OCI-LY1 (cell line): ENCODE measurements around the gene PTPRZ1.

ENCODE experiments used
- H2AFZ ChIP-seq: fragments of 200-600 bp; sonication (generic), shearing (Covaris generic); 2 replicates; pipeline ENCODE4 v1.6.0; 2014; ENCODE audit warnings: antibody characterized with exemption, mild to moderate bottlenecking, low read length
- H3F3A ChIP-seq: fragments of 200-600 bp; sonication (generic), shearing (Covaris generic); 2 replicates; pipeline ENCODE4 v1.6.0; 2014; ENCODE audit warnings: mild to moderate bottlenecking, antibody characterized with exemption, low read length, moderate library complexity; ENCODE audit not compliant: insufficient read depth
- H3K27ac ChIP-seq: fragments of 200-600 bp; sonication (generic); 2 replicates; pipeline ENCODE4 v1.5.1; 2014; ENCODE audit warnings: low read length, mixed run types, mild to moderate bottlenecking, low read depth; ENCODE audit not compliant: poor library complexity, severe bottlenecking
- H3K27me3 ChIP-seq: fragments of 200-600 bp; sonication (generic); 2 replicates; pipeline ENCODE4 v1.6.0; 2014; ENCODE audit warnings: antibody characterized with exemption, mild to moderate bottlenecking, low read length, moderate library complexity; ENCODE audit not compliant: insufficient read depth
- H3K36me3 ChIP-seq: fragments of 200-600 bp; sonication (generic); 2 replicates; pipeline ENCODE4 v1.6.1; 2014; ENCODE audit warnings: mild to moderate bottlenecking, antibody characterized with exemption, low read length, moderate library complexity, mixed read lengths; ENCODE audit not compliant: insufficient read depth
- H3K4me1 ChIP-seq: fragments of 200-600 bp; sonication (generic); 2 replicates; pipeline ENCODE4 v1.5.1; 2014; ENCODE audit warnings: mild to moderate bottlenecking, low read length, moderate library complexity; ENCODE audit not compliant: insufficient read depth, severe bottlenecking
- H3K4me2 ChIP-seq: fragments of 200-600 bp; sonication (generic), shearing (Covaris generic); 2 replicates; pipeline ENCODE4 v1.6.1; 2014; ENCODE audit warnings: low read length
- H3K4me3 ChIP-seq: fragments of 200-600 bp; sonication (generic); 2 replicates; pipeline ENCODE4 v1.5.1; 2014; ENCODE audit warnings: low read length, low read depth, mild to moderate bottlenecking, mixed read lengths; ENCODE audit not compliant: poor library complexity, severe bottlenecking
- H3K79me2 ChIP-seq: fragments of 200-600 bp; shearing (Covaris generic); 2 replicates; pipeline ENCODE4 v1.6.1; 2016; ENCODE audit warnings: mixed run types, low read length, mixed read lengths; ENCODE audit not compliant: insufficient read depth
- H3K9ac ChIP-seq: fragments of 200-600 bp; sonication (generic), shearing (Covaris generic); 2 replicates; pipeline ENCODE4 v1.6.1; 2014; ENCODE audit warnings: mild to moderate bottlenecking, low read length, mixed read lengths
- H3K9me2 ChIP-seq: fragments of 200-600 bp; sonication (generic), shearing (Covaris generic); 2 replicates; pipeline ENCODE4 v1.6.1; 2014; ENCODE audit warnings: low read depth, mild to moderate bottlenecking, low read length, mixed read lengths
- H3K9me3 ChIP-seq: fragments of 200-600 bp; shearing (Covaris generic); 2 replicates; pipeline ENCODE4 v1.6.1; 2014; ENCODE audit warnings: low read length, mixed read lengths
- H4K20me1 ChIP-seq: fragments of 200-600 bp; sonication (generic), shearing (Covaris generic); 2 replicates; pipeline ENCODE4 v1.6.0; 2016; ENCODE audit warnings: mild to moderate bottlenecking, low read length; ENCODE audit not compliant: insufficient read depth
- EZH2 ChIP-seq: fragments of 200-600 bp; sonication (generic), shearing (Covaris generic); IDR thresholded peaks from 2 replicates; pipeline ENCODE4 v1.8.0; 2017; ENCODE audit warnings: borderline replicate concordance, mixed run types, mild to moderate bottlenecking, antibody characterized with exemption, low read length, moderate library complexity, mixed read lengths
- TF ChIP-seq, protein P1 (sequence below): fragments of 200-600 bp; sonication (generic), shearing (Covaris generic); IDR thresholded peaks from 2 replicates; pipeline ENCODE4 v1.5.1; 2017; ENCODE audit warnings: mild to moderate bottlenecking, antibody characterized with exemption, low read length, moderate library complexity, mixed read lengths

PTPRZ1 gene

GRCh38 chr7:121872831-121873288, at the start of gene PTPRZ1:
PTPRZ1 (plus strand) TSS chr7:121873161; CDS start chr7:121873500, 339 bp downstream.
- Histone ChIP-seq H4K20me1 (no peaks in the 10 kb centered on the region), H3K4me2 (no peak within 1 kb of the TSS), H3K4me1 (no peaks in the 10 kb centered on the region), H3K9ac (no peak within 1 kb of the TSS), H3K9me3 (no peaks in the 10 kb centered on the region), H2AFZ (no peak within 1 kb of the TSS), H3K79me2 (no peaks in the 10 kb centered on the region), H3K27me3 (no peaks in the 10 kb centered on the region), H3K36me3 (no peaks in the 10 kb centered on the region), H3K27ac (no peak within 1 kb of the TSS), H3K4me3 (no peak within 1 kb of the TSS), H3F3A (no peaks in the 10 kb centered on the region), H3K9me2 (no peaks in the 10 kb centered on the region)
- TF ChIP-seq, protein P1, sequence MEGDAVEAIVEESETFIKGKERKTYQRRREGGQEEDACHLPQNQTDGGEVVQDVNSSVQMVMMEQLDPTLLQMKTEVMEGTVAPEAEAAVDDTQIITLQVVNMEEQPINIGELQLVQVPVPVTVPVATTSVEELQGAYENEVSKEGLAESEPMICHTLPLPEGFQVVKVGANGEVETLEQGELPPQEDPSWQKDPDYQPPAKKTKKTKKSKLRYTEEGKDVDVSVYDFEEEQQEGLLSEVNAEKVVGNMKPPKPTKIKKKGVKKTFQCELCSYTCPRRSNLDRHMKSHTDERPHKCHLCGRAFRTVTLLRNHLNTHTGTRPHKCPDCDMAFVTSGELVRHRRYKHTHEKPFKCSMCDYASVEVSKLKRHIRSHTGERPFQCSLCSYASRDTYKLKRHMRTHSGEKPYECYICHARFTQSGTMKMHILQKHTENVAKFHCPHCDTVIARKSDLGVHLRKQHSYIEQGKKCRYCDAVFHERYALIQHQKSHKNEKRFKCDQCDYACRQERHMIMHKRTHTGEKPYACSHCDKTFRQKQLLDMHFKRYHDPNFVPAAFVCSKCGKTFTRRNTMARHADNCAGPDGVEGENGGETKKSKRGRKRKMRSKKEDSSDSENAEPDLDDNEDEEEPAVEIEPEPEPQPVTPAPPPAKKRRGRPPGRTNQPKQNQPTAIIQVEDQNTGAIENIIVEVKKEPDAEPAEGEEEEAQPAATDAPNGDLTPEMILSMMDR, result no peak
- TF ChIP-seq EZH2, result no peak

- Histone ChIP-seq H3K4me3 (no peak overlapping the region), H3K9ac (no peak overlapping the region), H3K4me2 (no peak overlapping the region), H3K36me3 (no peaks in the 10 kb centered on the region), H3K27ac (no peak overlapping the region), H4K20me1 (no peaks in the 10 kb centered on the region), H3K9me2 (no peaks in the 10 kb centered on the region), H3K4me1 (no peaks in the 10 kb centered on the region), H3F3A (no peaks in the 10 kb centered on the region), H3K27me3 (no peaks in the 10 kb centered on the region), H3K9me3 (no peaks in the 10 kb centered on the region), H2AFZ (no peak overlapping the region), H3K79me2 (no peaks in the 10 kb centered on the region)
- no peak for TF ChIP-seq EZH2
- TF ChIP-seq, protein P1, result no peak
Observed at GRCh38 chr7:121824276-121824675, 48.7 kb upstream of the PTPRZ1 start.

DNA sequence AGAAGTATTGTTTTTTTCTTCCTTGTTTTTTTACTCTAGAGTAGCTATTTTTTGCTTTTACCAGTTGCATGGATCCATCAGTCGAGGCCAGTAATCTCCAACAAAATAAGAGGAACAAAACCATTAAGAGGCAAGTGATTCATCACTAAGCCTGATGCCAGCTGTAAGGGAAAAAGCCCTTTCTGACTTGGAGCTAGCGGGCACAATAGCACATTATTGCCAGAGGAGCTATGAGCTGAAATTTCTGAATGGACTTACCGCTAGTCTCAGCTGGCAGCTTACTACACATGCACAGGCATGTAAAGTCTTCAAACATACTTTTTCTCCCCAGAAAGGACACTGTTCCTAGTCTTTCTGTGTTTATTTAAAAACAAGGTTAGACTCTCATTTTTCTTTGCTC, 41.6 kb upstream of the PTPRZ1 start:
- no peak overlapping the region for H3K4me3 ChIP-seq
- H3K4me1 ChIP-seq, result no peaks in the 10 kb centered on the region
- H2AFZ ChIP-seq, result no peak overlapping the region
- no peaks in the 10 kb centered on the region for H3K9me3 ChIP-seq
- no peaks in the 10 kb centered on the region for H3K9me2 ChIP-seq
- no peak overlapping the region for H3K9ac ChIP-seq
- no peak overlapping the region for H3K4me2 ChIP-seq
- H3F3A ChIP-seq, result no peaks in the 10 kb centered on the region
- no peak overlapping the region for H3K27ac ChIP-seq
- H3K27me3 ChIP-seq, result no peaks in the 10 kb centered on the region
- no peaks in the 10 kb centered on the region for H3K36me3 ChIP-seq
- H4K20me1 ChIP-seq, result no peaks in the 10 kb centered on the region
- H3K79me2 ChIP-seq, result no peaks in the 10 kb centered on the region
- no peak for TF ChIP-seq EZH2
- TF ChIP-seq, protein P1, result no peak
